Measurements from ENCODE around the gene GAB1. TPM values are rescaled to one million over a fixed set of nuclear protein-coding genes. Genes with fewer than 3 reads are reported as not detected.

GAB1 gene
- total RNA-seq, 1 experiment from 2014 or later, result 15.3 TPM

DNA sequence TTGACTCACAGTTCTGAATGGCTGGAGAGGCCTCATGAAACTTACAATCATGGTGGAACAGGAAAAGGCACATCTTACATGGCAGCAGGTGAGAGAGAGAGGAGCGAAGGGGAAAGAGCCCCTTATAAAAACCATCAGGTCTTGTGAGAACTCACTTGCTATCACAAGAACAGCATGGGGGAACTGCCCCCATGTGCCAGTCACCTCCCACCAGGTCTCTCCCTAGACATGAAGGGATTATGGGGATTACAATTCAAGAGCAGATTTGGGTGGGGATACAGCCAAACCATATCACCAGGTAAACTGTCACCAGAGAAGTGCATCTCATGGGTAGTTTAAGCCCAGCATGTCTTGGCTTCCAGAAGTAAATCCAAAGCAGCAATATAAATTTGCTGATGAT is 169.4 kb downstream of the GAB1 start:
- no peaks in the 10 kb centered on the region for H3K27me3 ChIP-seq (ENCODE audit: insufficient read depth, low read length)
- DNase-seq, result no peak
- H4K20me1 ChIP-seq (ENCODE audit: control insufficient read depth, insufficient read depth, insufficient read length), result no peaks in the 10 kb centered on the region
- H2AFZ ChIP-seq (ENCODE audit: low read length), result no peak overlapping the region
- H3K79me2 ChIP-seq (ENCODE audit: insufficient read depth, low read length), result no peaks in the 10 kb centered on the region
- H3K4me2 ChIP-seq (ENCODE audit: insufficient read depth, insufficient read length, low read length), result no peak overlapping the region
- no peaks in the 10 kb centered on the region for H3K9me3 Mint-ChIP-seq
- no peak overlapping the region for H4K91ac ChIP-seq (ENCODE audit: insufficient read length, low read depth, low read length)
- no peaks in the 10 kb centered on the region for H3K9me3 ChIP-seq (ENCODE audit: control insufficient read depth, low read depth, low read length)
- H3K36me3 Mint-ChIP-seq (ENCODE audit: insufficient read depth in 1 of 3, low read depth in 3 of 3), result no peaks in the 10 kb centered on the region
- no peak overlapping the region for H3K4me3 Mint-ChIP-seq
- no peak overlapping the region for H2BK15ac ChIP-seq (ENCODE audit: low read depth, low read length)
- H3K9ac ChIP-seq (ENCODE audit: extremely low read depth, insufficient read length, low read length), result no peak overlapping the region
- H4K8ac ChIP-seq (replicated peaks; ENCODE audit: insufficient read length, low read depth, low read length), result no peak overlapping the region
- no peak overlapping the region for H3K56ac ChIP-seq (ENCODE audit: insufficient read length, low read depth, low read length)
- no peak overlapping the region for H2BK20ac ChIP-seq (ENCODE audit: low read depth, low read length, poor library complexity, severe bottlenecking)
- no peak overlapping the region for H2BK120ac ChIP-seq (ENCODE audit: low read depth, low read length, poor library complexity, severe bottlenecking)
- H3K18ac ChIP-seq (ENCODE audit: insufficient read length, low read depth, low read length), result no peak overlapping the region
- H3K27ac Mint-ChIP-seq, result no peak overlapping the region
- no peak overlapping the region for H2BK5ac ChIP-seq (ENCODE audit: insufficient read length, low read length)
- no peaks in the 10 kb centered on the region for H3K27me3 Mint-ChIP-seq (ENCODE audit: low read depth)
- H3K14ac ChIP-seq (ENCODE audit: insufficient read depth, low read length), result no peak overlapping the region
- H3K27ac ChIP-seq (ENCODE audit: insufficient read length, low read depth, low read length), result no peak overlapping the region
- H2BK12ac ChIP-seq (ENCODE audit: insufficient read length, low read depth, low read length), result no peak overlapping the region
- H2AK5ac ChIP-seq (ENCODE audit: insufficient read length, low read length), result no peak overlapping the region
- H3K79me1 ChIP-seq (ENCODE audit: insufficient read depth, low read depth, low read length, poor library complexity, severe bottlenecking), result no peaks in the 10 kb centered on the region
- no CpG with 5 or more reads among the region's 1 CpG for WGBS (ENCODE audit: extremely low coverage, insufficient read length, low lambda C conversion rate)
- no peak overlapping the region for H3T11ph ChIP-seq (ENCODE audit: low read length)
- H3K4me1 Mint-ChIP-seq, result 0 out of 4 replicates have a peak, but pooled peaks cover 0 to 3% of the 10 kb centered on the region in 2 experiments
- H3K23ac ChIP-seq (ENCODE audit: insufficient read length, low read depth, low read length), result no peak overlapping the region
- no peaks in the 10 kb centered on the region for H3K23me2 ChIP-seq (ENCODE audit: insufficient read length, low read depth, low read length, poor library complexity, severe bottlenecking)
- TF ChIP-seq, protein P1, sequence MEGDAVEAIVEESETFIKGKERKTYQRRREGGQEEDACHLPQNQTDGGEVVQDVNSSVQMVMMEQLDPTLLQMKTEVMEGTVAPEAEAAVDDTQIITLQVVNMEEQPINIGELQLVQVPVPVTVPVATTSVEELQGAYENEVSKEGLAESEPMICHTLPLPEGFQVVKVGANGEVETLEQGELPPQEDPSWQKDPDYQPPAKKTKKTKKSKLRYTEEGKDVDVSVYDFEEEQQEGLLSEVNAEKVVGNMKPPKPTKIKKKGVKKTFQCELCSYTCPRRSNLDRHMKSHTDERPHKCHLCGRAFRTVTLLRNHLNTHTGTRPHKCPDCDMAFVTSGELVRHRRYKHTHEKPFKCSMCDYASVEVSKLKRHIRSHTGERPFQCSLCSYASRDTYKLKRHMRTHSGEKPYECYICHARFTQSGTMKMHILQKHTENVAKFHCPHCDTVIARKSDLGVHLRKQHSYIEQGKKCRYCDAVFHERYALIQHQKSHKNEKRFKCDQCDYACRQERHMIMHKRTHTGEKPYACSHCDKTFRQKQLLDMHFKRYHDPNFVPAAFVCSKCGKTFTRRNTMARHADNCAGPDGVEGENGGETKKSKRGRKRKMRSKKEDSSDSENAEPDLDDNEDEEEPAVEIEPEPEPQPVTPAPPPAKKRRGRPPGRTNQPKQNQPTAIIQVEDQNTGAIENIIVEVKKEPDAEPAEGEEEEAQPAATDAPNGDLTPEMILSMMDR (conservative IDR thresholded peaks at IDR 0.05), result no peak
- H3K4me1 ChIP-seq (ENCODE audit: insufficient read depth, low read length), result no peaks in the 10 kb centered on the region
- no peak overlapping the region for H3K4ac ChIP-seq (ENCODE audit: low read depth, low read length)
- no peak overlapping the region for H4K5ac ChIP-seq (ENCODE audit: insufficient read length, low read depth, low read length)
